Kidney epithelial cell (primary cell): ENCODE data around the gene CRYBG1. TPM values are rescaled to one million over a fixed set of nuclear protein-coding genes. Genes with fewer than 3 reads are reported as not detected.
"Not testable (repeated sequence)": the region's sequence is repeated elsewhere in the genome, so short reads cannot be mapped to it uniquely, and the experiment has no call there.

Experiments used
- DNase-seq: peaks from one replicate; pipeline ENCODE4 v3.0.0-alpha.2; 2010; ENCODE audit warnings: low read depth
- H3K27me3 ChIP-seq: 2 replicates; pipeline ENCODE4 v1.6.0; 2011; ENCODE audit warnings: low read length; ENCODE audit not compliant: control insufficient read depth, insufficient read depth
- H3K36me3 ChIP-seq: 2 replicates; pipeline ENCODE4 v1.5.1; 2011; ENCODE audit warnings: low read length; ENCODE audit not compliant: control insufficient read depth, insufficient read depth
- H3K4me3 ChIP-seq: 2 replicates; pipeline ENCODE4 v1.5.1; 2011; ENCODE audit warnings: low read depth, mild to moderate bottlenecking, control low read depth, low read length
- CTCF ChIP-seq: IDR thresholded peaks from 2 replicates; pipeline ENCODE4 v1.5.1; 2011; ENCODE audit warnings: mild to moderate bottlenecking, moderate library complexity, low read length, control low read depth, inconsistent platforms; ENCODE audit not compliant: insufficient read depth, poor library complexity, severe bottlenecking
- total RNA-seq: library from RNA; depleted of rRNA; stranded (reverse); fragments of >200 nt; gene quantifications from 2 replicates; pipeline ENCODE4 v1.2.3, GENCODE V29; 2015

The CRYBG1 gene
- total RNA-seq, 1 donor from 2014 or later, result 4.4 TPM

- H3K4me3 ChIP-seq, result no peak overlapping the region
- peak; percentile 67 for DNase-seq
- TF ChIP-seq CTCF, result no peak
- H3K27me3 ChIP-seq, result no peaks in the 10 kb centered on the region
- no peaks in the 10 kb centered on the region for H3K36me3 ChIP-seq
These were observed 186.3 kb downstream of the CRYBG1 start for GRCh38 chr6:106546691-106547414.

- no peak overlapping the region for H3K4me3 ChIP-seq
- no peak for TF ChIP-seq CTCF
- no peaks in the 10 kb centered on the region for H3K36me3 ChIP-seq
- peak; percentile 37 for DNase-seq
- H3K27me3 ChIP-seq, result no peaks in the 10 kb centered on the region
These were observed 187.3 kb downstream of the CRYBG1 start for GRCh38 chr6:106547601-106548453.

GRCh38 chr6:106548926-106549455, 188.5 kb downstream of the CRYBG1 start:
- H3K4me3 ChIP-seq, H3K27me3 ChIP-seq, H3K36me3 ChIP-seq, DNase-seq: not testable (repeated sequence)

GRCh38 chr6:106549521-106549920, 189.0 kb downstream of the CRYBG1 start:
- Histone ChIP-seq H3K36me3 (no peaks in the 10 kb centered on the region), H3K4me3 (no peak overlapping the region), H3K27me3 (no peaks in the 10 kb centered on the region)
- DNase-seq, result no peak
- no peak for TF ChIP-seq CTCF

GRCh38 chr6:106551155-106551554, 190.6 kb downstream of the CRYBG1 start:
- H3K4me3 ChIP-seq, result no peak overlapping the region
- no peaks in the 10 kb centered on the region for H3K27me3 ChIP-seq
- no peak for DNase-seq
- TF ChIP-seq CTCF, result no peak
- no peaks in the 10 kb centered on the region for H3K36me3 ChIP-seq

GRCh38 chr6:106553440-106553839, 192.9 kb downstream of the CRYBG1 start:
- no peaks in the 10 kb centered on the region for H3K36me3 ChIP-seq
- H3K4me3 ChIP-seq, result no peak overlapping the region
- no peak for DNase-seq

More at GRCh38 chr6:106553440-106553839, 192.9 kb downstream of the CRYBG1 start:
- no peak for TF ChIP-seq CTCF
- H3K27me3 ChIP-seq, result no peaks in the 10 kb centered on the region
